Osteoblast (primary cell): ENCODE measurements around the gene PABPC1L2B. TPM values are rescaled to one million over a fixed set of nuclear protein-coding genes. Genes with fewer than 3 reads are reported as not detected.
"Not testable (repeated sequence)": the region's sequence is repeated elsewhere in the genome, so short reads cannot be mapped to it uniquely, and the experiment has no call there.

Experiments used
- DNase-seq: peaks from one replicate; pipeline ENCODE4 v3.0.0; 2011; ENCODE audit warnings: low spot score, mixed read lengths; ENCODE audit not compliant: insufficient read length; ENCODE audit errors: missing footprints
- H2AFZ ChIP-seq: 2 replicates; pipeline ENCODE4 v1.6.0; 2011; ENCODE audit warnings: mild to moderate bottlenecking, low read length
- H3K27ac ChIP-seq: 2 replicates; pipeline ENCODE4 v1.5.1; 2011; ENCODE audit warnings: mild to moderate bottlenecking, low read depth, low read length, moderate library complexity
- H3K27me3 ChIP-seq: 2 replicates; pipeline ENCODE4 v1.6.0; 2012; ENCODE audit warnings: mild to moderate bottlenecking, control low read depth, inconsistent platforms, low read length, moderate library complexity; ENCODE audit not compliant: insufficient read depth
- H3K36me3 ChIP-seq: 2 replicates; pipeline ENCODE4 v1.5.1; 2011; ENCODE audit warnings: mild to moderate bottlenecking, low read length, control low read depth, moderate library complexity; ENCODE audit not compliant: insufficient read depth
- H3K4me1 ChIP-seq: 2 replicates; pipeline ENCODE4 v1.5.1; 2011; ENCODE audit warnings: mild to moderate bottlenecking, low read length, control low read depth, moderate library complexity; ENCODE audit not compliant: insufficient read depth
- H3K4me2 ChIP-seq: 2 replicates; pipeline ENCODE4 v1.6.0; 2011; ENCODE audit warnings: mild to moderate bottlenecking, low read length; ENCODE audit not compliant: insufficient read depth
- H3K4me3 ChIP-seq: fragments of 200-600 bp; sonication (generic); 3 replicates; pipeline ENCODE4 v1.5.1; 2012; ENCODE audit warnings: mild to moderate bottlenecking, low read length, inconsistent platforms; ENCODE audit not compliant: insufficient read depth
- H3K79me2 ChIP-seq: 2 replicates; pipeline ENCODE4 v1.6.0; 2012; ENCODE audit warnings: mild to moderate bottlenecking, low read length, control low read depth, inconsistent platforms; ENCODE audit not compliant: insufficient read depth
- H3K9me3 ChIP-seq: 2 replicates; pipeline ENCODE4 v1.5.1; 2011; ENCODE audit warnings: low read depth, low read length, control low read depth
- H4K20me1 ChIP-seq: 2 replicates; pipeline ENCODE4 v1.6.0; 2012; ENCODE audit warnings: mild to moderate bottlenecking, low read length, control low read depth; ENCODE audit not compliant: insufficient read depth
- total RNA-seq: library from RNA; depleted of rRNA; stranded (reverse); fragments of >200 nt; gene quantifications from 2 replicates; pipeline ENCODE4 v1.2.3, GENCODE V29; 2012
- TF ChIP-seq, protein P1 (sequence below): IDR thresholded peaks from 2 replicates; pipeline ENCODE4 v1.5.1; 2011; ENCODE audit warnings: mild to moderate bottlenecking, low read depth, low read length, moderate library complexity; ENCODE audit errors: extremely low read depth

The PABPC1L2B gene
- total RNA-seq, 1 donor: not detected

DNA sequence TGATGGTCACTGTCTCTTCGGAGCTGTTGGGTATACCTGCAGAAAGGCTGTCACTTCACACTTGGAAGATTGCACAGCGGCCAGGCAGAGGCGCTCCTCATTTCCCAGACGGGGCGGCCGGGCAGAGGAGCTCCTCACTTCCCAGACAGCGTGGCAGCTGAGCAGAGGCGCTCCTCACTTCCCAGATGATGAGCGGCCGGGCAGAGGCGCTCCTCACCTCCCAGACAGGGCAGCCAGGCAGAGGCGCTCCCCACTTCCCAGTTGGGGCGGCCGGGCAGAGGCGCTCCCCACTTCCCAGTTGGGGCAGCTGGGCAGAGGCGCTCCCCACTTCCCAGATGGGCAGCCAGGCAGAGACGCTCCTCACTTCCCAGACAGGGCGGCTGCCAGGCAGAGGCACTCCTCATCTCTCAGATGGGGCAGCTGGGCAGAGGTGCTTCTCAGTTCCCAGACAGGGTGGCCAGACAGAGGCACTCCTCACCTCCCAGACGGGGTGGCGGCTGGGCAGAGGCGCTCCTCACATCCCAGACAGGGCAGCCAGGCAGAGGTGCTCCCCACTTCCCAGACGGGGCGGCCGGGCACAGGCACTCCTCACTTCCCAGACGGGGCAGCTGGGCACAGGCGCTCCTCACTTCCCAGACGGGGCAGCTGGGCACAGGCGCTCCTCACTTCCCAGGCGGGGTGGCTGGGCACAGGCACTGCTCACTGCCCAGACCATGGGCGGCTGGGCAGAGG is 18.8 kb downstream of the PABPC1L2B start:
- no peak for DNase-seq
- Histone ChIP-seq H2AFZ (no peak overlapping the region), H3K27ac (no peak overlapping the region), H3K36me3 (no peaks in the 10 kb centered on the region), H4K20me1 (no peaks in the 10 kb centered on the region), H3K4me2 (no peak overlapping the region), H3K4me1 (no peaks in the 10 kb centered on the region), H3K4me3 (no peak overlapping the region), H3K79me2 (no peaks in the 10 kb centered on the region), H3K27me3 (no peaks in the 10 kb centered on the region), H3K9me3 (no peaks in the 10 kb centered on the region)
- TF ChIP-seq, protein P1, sequence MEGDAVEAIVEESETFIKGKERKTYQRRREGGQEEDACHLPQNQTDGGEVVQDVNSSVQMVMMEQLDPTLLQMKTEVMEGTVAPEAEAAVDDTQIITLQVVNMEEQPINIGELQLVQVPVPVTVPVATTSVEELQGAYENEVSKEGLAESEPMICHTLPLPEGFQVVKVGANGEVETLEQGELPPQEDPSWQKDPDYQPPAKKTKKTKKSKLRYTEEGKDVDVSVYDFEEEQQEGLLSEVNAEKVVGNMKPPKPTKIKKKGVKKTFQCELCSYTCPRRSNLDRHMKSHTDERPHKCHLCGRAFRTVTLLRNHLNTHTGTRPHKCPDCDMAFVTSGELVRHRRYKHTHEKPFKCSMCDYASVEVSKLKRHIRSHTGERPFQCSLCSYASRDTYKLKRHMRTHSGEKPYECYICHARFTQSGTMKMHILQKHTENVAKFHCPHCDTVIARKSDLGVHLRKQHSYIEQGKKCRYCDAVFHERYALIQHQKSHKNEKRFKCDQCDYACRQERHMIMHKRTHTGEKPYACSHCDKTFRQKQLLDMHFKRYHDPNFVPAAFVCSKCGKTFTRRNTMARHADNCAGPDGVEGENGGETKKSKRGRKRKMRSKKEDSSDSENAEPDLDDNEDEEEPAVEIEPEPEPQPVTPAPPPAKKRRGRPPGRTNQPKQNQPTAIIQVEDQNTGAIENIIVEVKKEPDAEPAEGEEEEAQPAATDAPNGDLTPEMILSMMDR: no peak

DNA sequence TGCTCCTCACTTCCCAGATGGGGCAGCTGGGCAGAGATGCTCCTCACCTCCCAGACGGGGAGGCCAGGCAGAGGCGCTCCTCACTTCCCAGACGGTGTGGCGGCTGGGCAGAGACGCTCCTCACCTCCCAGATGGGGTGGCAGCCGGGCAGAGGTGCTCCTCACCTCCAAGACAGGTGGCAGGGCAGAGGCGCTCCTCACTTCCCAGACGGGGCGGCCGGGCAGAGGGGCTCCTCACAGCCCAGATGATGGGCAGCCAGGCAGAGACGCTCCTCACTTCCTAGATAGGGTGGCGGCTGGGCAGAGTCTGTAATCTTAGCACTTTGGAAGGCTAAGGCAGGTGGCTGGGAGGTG is 19.3 kb downstream of the PABPC1L2B start:
- not testable (repeated sequence) for H3K4me1 ChIP-seq, H4K20me1 ChIP-seq, H2AFZ ChIP-seq, DNase-seq, H3K27ac ChIP-seq, H3K36me3 ChIP-seq, H3K4me2 ChIP-seq, H3K27me3 ChIP-seq, H3K79me2 ChIP-seq, H3K9me3 ChIP-seq, H3K4me3 ChIP-seq

DNA sequence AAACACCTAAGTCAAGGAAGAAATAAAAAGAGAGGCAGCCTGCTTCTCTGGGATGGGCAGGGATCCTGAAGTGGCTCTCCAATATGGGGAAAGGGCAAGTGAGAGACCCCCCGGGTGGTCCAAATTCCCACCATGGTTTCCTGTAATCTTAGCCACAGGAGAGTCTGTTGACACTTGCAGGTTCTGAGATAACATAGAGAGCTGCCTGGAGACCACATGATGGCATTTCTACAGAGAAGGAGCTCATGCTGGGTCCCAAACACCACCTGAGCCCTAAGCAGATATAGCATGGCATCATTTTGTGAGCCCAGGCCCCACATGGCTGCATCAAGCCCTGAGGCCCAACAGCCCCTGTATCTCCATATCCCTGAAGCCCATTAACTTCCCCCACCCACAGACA is 26.1 kb downstream of the PABPC1L2B start:
- Histone ChIP-seq H3K36me3 (no peaks in the 10 kb centered on the region), H3K79me2 (no peaks in the 10 kb centered on the region), H3K27ac (no peak overlapping the region), H3K4me1 (no peaks in the 10 kb centered on the region), H3K9me3 (no peaks in the 10 kb centered on the region), H3K4me3 (no peak overlapping the region), H4K20me1 (no peaks in the 10 kb centered on the region), H3K4me2 (no peak overlapping the region), H3K27me3 (no peaks in the 10 kb centered on the region), H2AFZ (no peak overlapping the region)
- TF ChIP-seq, protein P1: no peak
- DNase-seq: no peak

Other genes with a start within 250 kb of the PABPC1L2B start
- not detected in 2 replicates for gene DMRTC1B, start 226.0 kb upstream of the PABPC1L2B start, total RNA-seq
- gene FAM236B, start 220.3 kb upstream of the PABPC1L2B start, total RNA-seq: not detected in 2 replicates
- gene FAM236D, start 194.7 kb upstream of the PABPC1L2B start, total RNA-seq: not detected in 2 replicates
- gene FAM236C, start 90.3 kb upstream of the PABPC1L2B start, total RNA-seq: not detected in 2 replicates
- gene FAM236A, start 64.7 kb upstream of the PABPC1L2B start, total RNA-seq: not detected in 2 replicates
- not detected in 2 replicates for gene DMRTC1, start 59.1 kb upstream of the PABPC1L2B start, total RNA-seq
- gene PABPC1L2A, start 76.6 kb downstream of the PABPC1L2B start, total RNA-seq: not detected in 2 replicates
- gene NAP1L2, start 211.9 kb downstream of the PABPC1L2B start, total RNA-seq: 0.29 TPM in 1 of 2 replicates, not detected in the other